Stimulated activated CD8-positive, alpha-beta memory T cell treated with anti-CD3 and anti-CD28 coated beads, Interleukin-7, amount 100 ng/mL, for 1 hour (primary cell): Measurements from ENCODE around the gene CCL1.

Experiments used
- DNase-seq, 2 donors: peaks; one replicate each; pipeline ENCODE4 v3.0.0-alpha.2; 2020; ENCODE audit warnings: low read depth in 2 of 2

Gene CCL1, protein sequence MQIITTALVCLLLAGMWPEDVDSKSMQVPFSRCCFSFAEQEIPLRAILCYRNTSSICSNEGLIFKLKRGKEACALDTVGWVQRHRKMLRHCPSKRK

DNA sequence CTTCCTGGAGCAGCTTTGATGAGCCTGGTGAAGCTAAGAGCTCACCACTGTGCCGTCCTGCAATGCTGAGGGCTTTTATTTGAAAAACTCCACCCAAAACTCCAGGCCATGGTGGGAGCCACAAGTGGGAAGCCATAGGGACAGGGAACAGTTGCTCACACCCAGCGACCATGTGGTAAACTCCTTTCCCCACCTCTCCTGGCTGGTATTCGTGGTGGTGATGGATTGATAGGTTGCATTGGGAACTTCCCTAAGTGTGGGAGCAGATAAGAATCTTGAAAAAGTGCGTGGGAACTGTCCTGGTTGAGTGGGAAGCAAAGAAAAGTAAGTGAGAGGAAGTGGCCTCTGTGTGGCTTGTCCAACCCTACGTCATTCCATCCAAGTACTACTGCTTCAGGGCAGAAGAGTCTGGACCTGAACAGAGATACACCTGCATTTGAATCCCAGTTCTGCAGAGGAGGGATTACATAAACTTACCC lies at the start of gene CCL1:
Gene CCL1, minus strand, starts transcription at position 51 of the 479 bp plus-strand sequence. CDS start 72 bp downstream, outside the sequence.
- DNase-seq, result no peak

DNA sequence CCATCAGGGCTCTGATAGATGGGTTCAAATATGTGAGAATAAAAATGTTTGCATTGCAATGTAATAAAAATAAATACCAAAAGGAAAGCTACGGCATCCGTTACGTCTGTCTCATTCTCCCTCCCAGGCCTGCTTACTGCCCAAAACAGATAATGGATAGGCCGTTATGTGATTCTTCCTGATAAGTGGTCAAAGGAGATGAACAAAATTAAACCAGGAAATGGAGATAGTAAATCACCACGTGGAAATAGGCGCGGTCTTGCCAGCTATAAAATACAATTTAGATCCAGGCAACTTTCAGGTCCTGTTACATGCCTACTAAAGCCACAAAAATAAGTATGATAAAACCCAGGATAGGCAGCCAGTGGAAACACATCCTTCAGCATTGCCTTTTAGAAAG lies 49.5 kb upstream of the CCL1 start:
- no peak for DNase-seq

- no peak for DNase-seq
Observed at GRCh38 chr17:34411646-34412421, 48.8 kb upstream of the CCL1 start.

GRCh38 chr17:34409352-34409751 lies 46.3 kb upstream of the CCL1 start:
- no peak for DNase-seq

DNA sequence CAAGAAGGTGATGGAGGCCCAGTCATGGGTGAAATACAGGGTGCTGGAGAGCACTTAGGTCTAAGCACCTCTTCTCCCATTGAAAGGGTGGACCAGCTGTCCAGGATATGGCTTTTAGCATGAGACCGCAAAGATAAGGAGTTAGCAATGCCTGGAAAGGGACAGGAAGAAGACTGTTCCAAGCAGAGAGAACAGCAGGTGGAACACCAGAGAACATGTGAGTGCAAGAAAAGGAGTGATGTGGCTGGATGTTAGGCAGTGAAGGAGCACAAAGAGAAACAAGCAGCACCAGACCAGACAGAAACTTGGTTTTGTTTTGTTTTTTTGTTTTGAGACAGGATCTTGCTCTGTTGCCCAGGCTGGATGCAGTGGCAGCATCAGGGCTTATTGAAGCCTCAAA lies 45.4 kb upstream of the CCL1 start:
- no peak for DNase-seq

DNA sequence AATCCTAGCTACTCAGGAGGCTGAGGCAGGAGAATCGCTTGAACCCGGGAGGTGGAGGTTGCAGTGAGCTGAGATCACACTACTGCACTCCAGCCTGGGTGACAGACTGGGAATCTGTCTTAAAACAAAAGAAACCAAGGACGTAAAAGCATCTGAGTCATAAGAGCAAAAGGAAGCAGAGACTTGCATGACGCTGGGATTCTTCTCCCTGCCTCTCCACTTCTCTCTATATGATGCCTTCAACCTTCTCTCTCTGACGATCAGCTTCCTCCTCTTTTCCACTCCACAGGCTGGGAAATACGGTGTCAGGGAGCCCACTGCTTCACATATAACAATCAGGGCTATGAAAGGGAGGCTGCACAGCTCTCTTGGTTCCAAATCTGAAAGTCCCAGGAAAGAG lies 43.2 kb upstream of the CCL1 start:
- DNase-seq, result no peak

DNA sequence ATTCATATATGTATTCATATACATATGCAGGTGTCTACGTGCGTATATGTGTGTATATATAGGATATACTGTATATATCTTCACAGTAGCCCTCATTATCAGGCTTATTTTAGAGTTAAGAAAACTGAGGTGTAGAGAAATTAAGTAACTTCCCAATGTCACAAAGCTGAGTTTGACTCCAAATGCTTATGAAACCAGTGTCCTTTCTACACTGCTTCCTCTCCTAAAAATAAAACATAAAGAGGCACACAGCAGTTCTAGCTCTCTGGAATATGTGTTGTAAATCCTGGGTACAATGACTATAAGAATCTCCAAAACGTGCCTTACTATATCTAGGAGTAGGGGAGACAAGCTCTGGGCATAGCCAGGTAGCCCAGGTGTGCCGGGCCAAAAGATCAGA lies 40.0 kb upstream of the CCL1 start:
- DNase-seq, result no peak

DNA sequence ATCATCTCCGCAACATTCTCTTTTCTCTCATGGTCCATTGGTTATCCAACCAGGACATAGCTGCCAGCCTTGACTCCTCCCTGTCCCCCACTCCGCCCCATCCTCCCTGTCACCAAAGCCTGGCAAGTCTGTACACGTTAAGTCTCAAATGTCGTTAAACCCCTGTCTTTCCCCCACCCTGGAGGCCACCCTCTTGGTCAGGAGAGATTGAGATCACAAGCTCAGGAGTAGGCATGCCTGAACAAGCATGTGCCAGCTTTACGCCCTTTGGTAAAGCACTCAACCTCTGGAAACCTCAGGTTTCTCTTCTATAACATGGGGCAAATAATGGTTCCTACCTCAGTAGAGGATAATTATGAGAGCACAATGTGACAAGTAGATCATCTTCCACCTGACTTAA lies 38.1 kb upstream of the CCL1 start:
- DNase-seq, result no peak

DNA sequence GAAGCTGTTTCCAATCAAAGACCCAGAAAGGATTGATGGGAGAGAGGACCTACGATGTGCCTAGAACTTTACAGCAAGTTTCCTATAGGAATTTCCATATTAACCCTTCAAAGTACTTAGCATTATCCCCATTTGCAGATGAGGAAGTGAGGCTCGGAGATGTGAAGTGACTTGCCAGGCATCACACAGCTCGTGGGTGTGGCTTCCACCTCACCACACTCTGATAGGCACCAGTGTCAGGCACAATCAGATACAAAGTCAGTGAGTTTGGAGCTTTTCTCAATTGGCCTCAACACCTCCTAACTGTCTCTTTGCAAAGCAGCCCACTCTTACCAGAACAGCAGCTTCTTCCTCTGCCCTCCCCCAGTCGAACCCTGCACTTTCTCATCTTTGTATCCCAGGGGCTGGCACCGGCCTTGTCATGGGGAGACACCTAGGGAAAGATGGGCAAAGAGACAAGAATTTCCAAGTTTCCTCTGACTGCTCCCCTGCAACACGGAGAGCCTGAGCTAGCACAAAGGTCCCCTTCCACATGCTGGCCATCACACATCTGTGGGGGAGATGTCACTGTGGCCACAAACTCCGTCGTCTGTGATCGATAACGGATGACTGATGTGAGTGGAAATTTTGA lies 37.4 kb upstream of the CCL1 start:
- DNase-seq, result no peak

GRCh38 chr17:34399725-34400124 lies 36.7 kb upstream of the CCL1 start:
- no peak for DNase-seq

DNA sequence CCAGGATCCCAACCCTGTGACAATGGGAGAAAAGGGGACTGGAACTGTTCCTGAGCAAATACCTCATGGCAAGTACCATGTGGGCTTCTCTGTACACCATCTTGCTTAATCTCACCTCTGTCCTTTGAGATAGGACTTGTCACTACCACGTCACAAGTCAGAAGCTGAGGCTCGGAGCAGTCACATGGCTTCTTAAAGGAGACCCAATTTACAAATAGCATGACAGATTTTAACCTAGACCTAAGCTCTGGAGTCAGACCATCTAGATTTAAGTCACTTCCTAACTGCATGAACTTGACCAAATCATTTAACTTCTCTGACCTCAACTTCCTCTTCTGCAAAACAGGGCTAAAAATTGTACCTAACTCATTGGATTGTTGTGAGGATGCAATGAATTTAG lies 36.0 kb upstream of the CCL1 start:
- no peak for DNase-seq

- DNase-seq, result no peak
Observed at GRCh38 chr17:34397265-34397664, 34.2 kb upstream of the CCL1 start.

DNA sequence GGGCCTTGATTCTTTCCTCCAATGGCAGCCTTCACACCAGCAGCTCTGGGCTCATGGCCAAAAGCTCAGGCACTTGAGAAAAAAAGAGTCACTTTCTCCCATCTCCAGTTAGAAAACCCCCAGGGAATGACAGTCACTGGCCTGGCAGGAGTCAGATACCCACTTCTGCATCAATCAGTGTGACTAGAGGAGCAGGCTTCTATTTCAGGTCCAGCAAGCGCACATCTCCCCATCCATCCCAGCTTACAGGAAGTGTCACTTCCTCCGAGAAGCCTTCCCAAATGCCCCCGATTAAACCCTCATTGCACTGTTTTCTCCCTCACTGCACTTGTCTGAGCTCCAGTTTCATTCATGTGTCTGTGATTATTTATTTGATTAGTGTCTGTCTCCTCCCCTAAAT lies 30.4 kb upstream of the CCL1 start:
- no peak for DNase-seq

DNA sequence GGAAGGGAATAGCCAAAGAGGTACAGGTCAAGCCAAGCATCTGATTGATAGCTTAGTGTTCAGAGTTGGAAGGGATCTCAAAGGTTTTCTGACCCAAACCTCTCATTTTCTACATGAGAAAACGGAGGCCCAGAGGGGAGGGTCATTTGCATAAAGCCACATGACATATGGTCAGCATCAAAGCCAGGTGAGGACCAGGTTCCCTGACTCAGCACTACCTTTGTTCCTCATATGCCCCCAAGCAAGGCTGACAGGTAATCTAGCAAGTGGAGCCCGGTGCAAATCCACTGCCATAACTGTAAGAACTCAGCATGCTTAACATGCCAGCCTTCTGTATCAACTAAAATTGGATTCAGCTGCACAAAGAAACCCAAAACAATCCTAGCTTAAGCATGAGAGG lies 28.2 kb upstream of the CCL1 start:
- DNase-seq, result no peak

DNA sequence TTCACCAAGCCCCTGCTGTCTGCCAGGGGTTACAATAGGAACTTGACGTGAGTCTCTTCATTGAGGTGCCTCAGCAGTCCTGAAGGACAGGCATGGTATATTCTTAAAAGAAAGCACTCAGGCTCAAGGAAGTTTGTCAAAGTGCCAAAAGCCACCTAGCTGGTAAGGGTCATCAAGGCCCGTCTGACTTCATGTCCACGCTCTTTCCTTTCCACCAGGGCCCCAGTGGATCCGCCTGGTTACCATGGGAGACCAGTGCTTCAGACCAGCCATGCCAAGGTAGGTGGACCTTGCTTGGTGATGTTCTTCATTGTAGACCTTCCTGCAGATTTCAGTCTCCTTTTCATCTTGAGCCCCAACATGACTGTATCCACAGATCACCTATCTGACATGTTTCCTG lies 27.6 kb upstream of the CCL1 start:
- DNase-seq, result no peak

DNA sequence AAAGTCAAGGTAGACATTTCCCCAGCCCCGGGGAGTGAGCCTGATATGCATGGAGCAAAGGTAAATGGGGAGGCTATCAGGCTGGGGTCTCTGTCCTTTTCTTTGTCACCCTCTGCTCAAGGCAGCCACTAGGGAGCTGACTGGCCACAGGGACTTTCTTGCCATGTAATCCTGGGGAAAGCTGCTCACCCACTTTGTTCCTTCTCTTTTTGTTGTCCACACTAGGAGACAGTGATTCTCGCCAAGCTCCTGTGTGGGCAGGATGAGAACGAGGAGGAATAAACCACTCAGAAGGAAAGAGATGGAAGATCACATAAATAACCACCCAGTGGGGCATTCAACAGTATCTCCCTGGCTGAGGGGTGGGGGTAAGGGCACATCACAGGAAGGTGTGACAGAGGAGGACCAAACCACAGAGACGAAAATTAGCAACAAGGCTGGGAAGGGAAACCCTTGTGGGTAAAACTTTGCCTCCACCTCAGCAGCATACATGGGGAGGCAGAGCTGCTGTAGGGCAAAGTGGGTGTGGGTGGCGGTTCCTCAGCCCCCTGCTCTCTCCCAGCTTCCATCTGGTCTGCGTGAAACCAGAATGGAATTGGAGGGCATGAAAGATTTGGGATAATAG lies 26.2 kb upstream of the CCL1 start:
- no peak for DNase-seq

- DNase-seq, result no peak
Observed at GRCh38 chr17:34387566-34387965, 24.5 kb upstream of the CCL1 start.

DNA sequence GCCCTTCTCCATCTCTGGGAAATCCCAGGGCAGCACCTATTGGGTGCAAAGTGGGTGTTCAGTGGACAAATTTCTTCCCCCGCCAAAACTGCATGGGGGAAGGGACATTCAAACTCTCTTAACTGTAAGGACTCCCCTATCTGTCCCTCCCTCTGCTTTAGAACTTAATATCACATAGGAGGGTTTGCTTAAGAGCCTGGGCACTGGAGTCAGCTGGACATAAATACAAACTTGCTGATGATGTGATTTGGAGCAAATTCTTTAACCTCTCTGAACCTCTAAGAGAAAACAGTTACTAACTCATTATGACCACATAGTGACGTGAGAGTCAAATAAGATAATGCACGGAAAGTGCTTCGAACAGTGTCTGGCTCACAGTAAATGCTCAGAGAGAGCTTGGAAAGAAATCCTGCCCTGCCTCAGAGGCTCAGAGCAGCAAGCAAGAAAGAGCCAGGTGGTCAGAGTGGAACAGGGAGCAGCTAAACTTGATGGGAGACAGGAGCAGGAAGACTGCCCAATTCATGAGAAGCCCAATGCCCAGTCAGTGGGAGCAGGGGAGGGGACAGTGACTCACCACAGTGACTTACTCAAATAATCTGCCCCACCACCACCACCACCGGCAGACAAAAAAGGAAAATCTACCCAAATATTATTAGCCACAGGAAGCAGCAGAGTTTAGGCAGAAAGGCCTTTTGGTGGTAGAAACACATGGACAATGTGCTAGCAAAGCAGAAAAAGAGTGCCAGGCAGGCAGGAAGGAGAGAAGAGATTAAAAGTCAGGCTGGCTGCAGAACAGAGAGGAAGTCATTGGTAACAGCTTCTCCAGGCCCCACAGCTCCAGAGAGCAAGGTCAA lies 23.9 kb upstream of the CCL1 start:
- DNase-seq, result no peak

GRCh38 chr17:34386343-34386696 lies 23.3 kb upstream of the CCL1 start:
- no peak for DNase-seq

DNA sequence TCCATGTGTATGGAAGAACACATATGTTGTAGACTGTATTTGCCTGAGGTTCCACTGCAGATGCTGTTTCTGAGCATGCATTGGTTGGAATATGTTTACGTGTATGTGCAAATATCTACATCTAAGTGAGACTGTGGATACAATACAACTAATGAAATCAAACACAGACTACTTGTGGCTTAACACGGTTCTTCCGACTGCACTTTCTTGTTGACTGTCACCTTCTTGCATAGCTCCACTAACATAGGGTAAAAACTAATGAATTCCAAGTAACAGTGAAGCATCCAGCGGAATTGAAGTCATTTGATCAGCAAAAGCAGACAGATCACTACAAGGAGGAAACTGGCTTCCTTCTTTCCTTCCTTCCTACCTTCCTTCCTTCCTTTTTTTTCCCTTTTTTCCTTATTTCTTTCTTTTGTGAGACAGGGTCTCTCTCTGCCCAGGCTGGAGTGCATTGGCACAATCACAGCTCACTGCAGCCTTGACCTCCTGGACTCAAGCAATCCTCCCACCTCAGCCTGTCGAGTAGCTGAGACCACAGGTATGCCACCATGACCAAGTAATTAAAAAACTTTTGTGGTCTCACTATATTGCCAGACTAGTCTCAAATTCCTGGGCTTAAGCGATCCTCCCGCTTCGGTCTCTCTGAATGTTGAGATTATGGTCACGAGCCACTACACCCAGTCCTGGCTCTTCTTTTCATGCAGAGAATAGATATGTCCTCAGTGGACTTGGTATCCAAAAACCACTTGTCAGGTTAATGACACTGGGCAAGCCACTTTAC lies 22.0 kb upstream of the CCL1 start:
- DNase-seq, result no peak

GRCh38 chr17:34384271-34384670 lies 21.2 kb upstream of the CCL1 start:
- DNase-seq, result no peak
